Measurements from ENCODE around the gene RDH14.

RDH14 gene

DNA sequence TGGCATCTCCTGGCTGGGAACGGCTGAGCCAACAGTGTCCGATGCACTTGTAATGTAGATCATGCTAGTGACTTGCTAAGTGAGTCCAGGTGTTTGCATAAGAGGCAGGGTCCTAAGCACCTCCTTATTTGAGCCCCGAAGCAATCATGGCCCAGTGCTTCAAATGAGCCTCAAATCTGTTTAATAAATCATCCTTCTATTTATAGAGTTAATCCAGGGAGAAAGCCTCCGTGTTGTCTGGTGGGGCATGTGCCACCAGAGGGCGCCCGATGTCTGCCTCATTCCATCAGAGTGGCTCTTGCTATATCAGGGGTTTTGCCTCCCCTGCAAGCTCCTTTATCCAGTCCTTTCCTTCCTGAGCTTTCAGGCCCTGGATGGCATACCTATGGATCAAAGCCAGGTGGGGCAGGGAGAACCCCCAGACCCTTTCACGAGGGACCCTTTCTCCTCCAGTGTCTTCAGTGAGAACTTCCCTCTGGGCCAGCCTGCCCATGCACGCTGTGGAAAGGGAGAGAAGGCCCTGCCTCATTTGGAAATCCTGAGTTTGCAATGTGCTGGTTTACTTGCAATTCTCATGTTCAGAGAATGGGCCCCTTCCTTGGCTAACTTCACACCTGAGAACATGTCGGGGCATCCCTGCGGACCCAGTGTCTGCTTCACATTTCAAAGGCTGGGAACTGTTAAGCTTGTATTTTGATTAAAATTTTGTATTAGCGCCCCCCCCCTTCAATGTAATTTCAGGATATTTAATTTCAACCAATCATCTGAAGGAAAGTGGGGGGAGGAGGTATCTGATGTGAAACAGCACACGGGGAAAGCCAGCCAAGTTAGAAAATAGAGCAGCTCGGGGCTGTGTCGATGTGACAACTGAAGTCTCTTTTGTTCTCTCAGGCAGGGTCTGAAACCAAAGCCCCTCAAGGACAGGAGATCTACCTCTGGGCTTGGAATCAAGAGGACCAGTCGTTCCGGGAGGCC lies 39.7 kb downstream of the RDH14 start:
- peak; percentile 86 for DNase-seq (ENCODE audit: low spot score)

- DNase-seq (ENCODE audit: low spot score), result no peak
Observed at GRCh38 chr2:18519914-18520450, 40.5 kb downstream of the RDH14 start.

- no peak for DNase-seq (ENCODE audit: low spot score)
Observed at GRCh38 chr2:18518116-18519111, 42.0 kb downstream of the RDH14 start.

DNA sequence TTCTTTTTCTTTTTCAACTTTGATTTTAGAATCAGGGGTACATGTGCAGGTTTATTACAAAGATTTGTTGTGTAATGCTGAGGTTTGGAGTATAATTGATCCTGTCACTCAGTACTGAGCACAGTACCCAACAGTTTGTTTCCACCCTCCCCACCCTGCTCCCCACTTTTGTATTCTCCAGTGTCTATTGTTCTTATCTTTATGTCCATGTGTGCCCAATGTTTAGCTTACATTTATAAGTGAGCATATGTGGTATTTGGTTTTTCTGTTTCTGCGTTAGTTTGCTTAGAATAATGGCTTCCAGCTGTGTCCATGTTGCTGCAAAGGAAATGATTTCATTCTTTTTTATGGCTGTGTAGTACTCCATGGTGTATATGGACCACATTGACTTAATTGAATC lies 43.1 kb downstream of the RDH14 start:
- DNase-seq (ENCODE audit: low spot score), result no peak

GRCh38 chr2:18516112-18516511 lies 44.3 kb downstream of the RDH14 start:
- no peak for DNase-seq (ENCODE audit: low spot score)

GRCh38 chr2:18514526-18515461 lies 45.7 kb downstream of the RDH14 start:
- DNase-seq (ENCODE audit: low spot score), result no peak

DNA sequence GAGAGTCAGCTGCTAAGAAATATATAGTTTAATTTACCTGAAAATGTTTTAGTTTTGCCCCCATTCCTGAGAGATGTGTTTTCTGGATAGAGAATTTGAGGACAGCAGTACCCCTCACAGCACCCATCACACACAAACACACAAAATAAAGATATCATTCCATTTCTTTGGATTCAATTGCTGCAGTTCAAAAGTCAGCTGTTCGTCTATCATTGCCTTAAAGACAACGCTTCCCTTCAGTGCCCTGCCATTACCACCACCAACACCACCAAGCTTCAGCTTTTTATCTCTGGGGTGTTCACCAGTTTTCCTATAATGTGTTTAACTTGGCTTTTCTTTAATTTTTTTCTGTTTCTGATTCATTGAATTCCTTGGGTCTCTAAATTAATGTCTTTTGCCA lies 49.7 kb downstream of the RDH14 start:
- DNase-seq (ENCODE audit: low spot score), result no peak

GRCh38 chr2:18506883-18507509 lies 53.5 kb downstream of the RDH14 start:
- DNase-seq (ENCODE audit: low spot score), result no peak

DNA sequence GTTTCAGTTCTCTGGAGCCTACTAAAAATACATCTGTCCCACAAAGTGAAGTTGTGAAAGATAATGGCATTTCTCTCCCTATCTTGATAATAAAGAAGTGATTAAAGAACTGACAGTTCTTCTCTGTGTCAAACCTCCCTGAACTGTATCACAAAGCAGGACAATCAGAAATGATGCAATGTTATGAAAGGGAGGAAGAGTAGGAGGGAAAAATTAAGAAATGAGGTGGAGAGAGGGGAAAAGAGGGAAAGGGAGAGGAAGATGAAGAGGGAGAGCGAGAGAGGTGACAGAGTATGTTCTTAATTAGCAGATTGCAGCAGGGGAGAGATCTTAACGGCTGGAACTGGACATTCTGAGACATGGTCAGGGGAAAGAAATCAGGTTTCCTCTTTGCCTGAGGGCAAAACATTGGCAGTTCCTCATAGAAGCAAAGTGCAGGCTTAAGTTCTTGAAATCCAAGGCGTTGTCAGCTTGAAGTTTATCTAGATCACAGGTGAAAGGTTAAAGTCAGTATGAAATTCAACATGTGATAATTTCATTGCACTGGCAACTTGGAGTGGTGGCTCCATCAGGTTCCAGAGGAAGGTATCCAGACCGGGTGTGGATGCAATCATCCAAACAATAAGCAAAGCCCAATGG lies 54.6 kb downstream of the RDH14 start:
- DNase-seq (ENCODE audit: low spot score), result no peak
